Uterus (tissue), 2 donors: ENCODE measurements around the gene CSTB.

Source experiments
- POLR2A ChIP-seq, 2 donors: fragments of 450-650 bp; IDR thresholded peaks; one replicate each; pipeline ENCODE4 v1.6.1; 2016; ENCODE audit warnings: antibody characterized with exemption in 2 of 2, mild to moderate bottlenecking in 1 of 2, moderate library complexity in 1 of 2
- TF ChIP-seq, protein P1 (sequence below), 4 experiments: fragments of 200-600 bp in 2 of 4; fragments of 450-650 bp in 2 of 4; sonication (generic) in 2 of 4; IDR thresholded peaks; one replicate each; pipeline ENCODE4 v1.5.1; 2016 to 2019; ENCODE audit warnings: antibody characterized with exemption in 4 of 4, mild to moderate bottlenecking in 2 of 4, moderate library complexity in 1 of 4

DNA sequence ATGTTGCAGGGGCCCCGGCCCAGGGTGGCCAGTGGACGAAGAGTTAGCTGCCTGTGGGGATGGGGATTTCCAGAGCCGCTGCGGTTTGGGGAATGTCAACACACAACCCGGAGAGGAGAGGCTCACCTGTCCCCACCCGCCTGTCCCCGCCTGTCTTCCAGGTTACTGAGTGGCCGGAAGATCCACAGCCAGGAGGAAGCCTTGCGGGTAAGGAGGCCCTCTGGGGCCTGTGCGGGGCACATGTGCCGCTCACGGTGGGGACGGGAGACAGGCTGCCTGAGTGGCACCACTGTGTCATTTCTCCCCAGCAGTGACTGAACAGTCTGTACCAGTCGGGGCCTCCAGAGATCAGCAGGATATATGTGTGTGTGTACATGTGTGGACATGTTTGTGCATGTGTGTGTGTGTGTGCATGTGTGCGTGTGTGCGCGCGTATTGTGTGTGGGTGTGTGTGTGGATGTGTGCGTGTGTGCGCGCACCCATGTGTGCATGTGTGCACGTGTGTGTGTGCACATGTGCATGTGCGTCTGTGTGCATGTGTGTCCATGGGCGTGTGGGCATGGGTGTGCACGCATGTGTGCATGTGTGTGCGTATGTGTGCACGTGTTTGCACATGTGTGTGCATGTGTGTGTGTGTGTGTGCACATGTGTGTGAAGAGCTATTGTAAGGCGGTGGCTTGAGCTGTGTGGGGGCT, 25.6 kb downstream of the CSTB start:
- no peak for TF ChIP-seq POLR2A (IDR thresholded peaks at IDR 0.05)
- TF ChIP-seq, protein P1, sequence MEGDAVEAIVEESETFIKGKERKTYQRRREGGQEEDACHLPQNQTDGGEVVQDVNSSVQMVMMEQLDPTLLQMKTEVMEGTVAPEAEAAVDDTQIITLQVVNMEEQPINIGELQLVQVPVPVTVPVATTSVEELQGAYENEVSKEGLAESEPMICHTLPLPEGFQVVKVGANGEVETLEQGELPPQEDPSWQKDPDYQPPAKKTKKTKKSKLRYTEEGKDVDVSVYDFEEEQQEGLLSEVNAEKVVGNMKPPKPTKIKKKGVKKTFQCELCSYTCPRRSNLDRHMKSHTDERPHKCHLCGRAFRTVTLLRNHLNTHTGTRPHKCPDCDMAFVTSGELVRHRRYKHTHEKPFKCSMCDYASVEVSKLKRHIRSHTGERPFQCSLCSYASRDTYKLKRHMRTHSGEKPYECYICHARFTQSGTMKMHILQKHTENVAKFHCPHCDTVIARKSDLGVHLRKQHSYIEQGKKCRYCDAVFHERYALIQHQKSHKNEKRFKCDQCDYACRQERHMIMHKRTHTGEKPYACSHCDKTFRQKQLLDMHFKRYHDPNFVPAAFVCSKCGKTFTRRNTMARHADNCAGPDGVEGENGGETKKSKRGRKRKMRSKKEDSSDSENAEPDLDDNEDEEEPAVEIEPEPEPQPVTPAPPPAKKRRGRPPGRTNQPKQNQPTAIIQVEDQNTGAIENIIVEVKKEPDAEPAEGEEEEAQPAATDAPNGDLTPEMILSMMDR (IDR thresholded peaks at IDR 0.05) = no peak
